GM04503 (cell line): ENCODE measurements around the gene TM2D1.
"Not testable (repeated sequence)": the region's sequence is repeated elsewhere in the genome, so short reads cannot be mapped to it uniquely, and the experiment has no call there.

ENCODE experiments used
- DNase-seq: peaks from one replicate; pipeline ENCODE4 v3.0.0-alpha.2; 2012; ENCODE audit warnings: low read depth

TM2D1 gene

GRCh38 chr1:61724813-61725694 lies at the start of gene TM2D1:
Gene TM2D1, minus strand, starts transcription at chr1:61725141. Its CDS starts 21 bp downstream, at chr1:61725120.
- no peak for DNase-seq

- no peak for DNase-seq
Observed at GRCh38 chr1:61770131-61770530, 45.2 kb upstream of the TM2D1 start.

GRCh38 chr1:61757950-61758349 lies 33.0 kb upstream of the TM2D1 start:
- DNase-seq = no peak

- no peak for DNase-seq
Observed at GRCh38 chr1:61756773-61757172, 31.8 kb upstream of the TM2D1 start.

GRCh38 chr1:61754545-61754944 lies 29.6 kb upstream of the TM2D1 start:
- no peak for DNase-seq

- DNase-seq = no peak
Observed at GRCh38 chr1:61753998-61754508, 29.1 kb upstream of the TM2D1 start.

- no peak for DNase-seq
Observed at GRCh38 chr1:61752921-61753389, 28.0 kb upstream of the TM2D1 start.

- DNase-seq = no peak
Observed at GRCh38 chr1:61749574-61749973, 24.6 kb upstream of the TM2D1 start.

- no peak for DNase-seq
Observed at GRCh38 chr1:61748566-61748965, 23.6 kb upstream of the TM2D1 start.

- DNase-seq = no peak
Observed at GRCh38 chr1:61746813-61747212, 21.9 kb upstream of the TM2D1 start.

GRCh38 chr1:61743716-61744580 lies 19.0 kb upstream of the TM2D1 start:
- DNase-seq = no peak

GRCh38 chr1:61743431-61743705 lies 18.4 kb upstream of the TM2D1 start:
- no peak for DNase-seq

GRCh38 chr1:61742620-61743430 lies 17.9 kb upstream of the TM2D1 start:
- DNase-seq = no peak

GRCh38 chr1:61741711-61742619 lies 17.0 kb upstream of the TM2D1 start, which contains the start of gene PATJ:
Gene PATJ, plus strand, starts transcription at chr1:61742480. Its CDS starts 20,413 bp downstream, at chr1:61762893.
- no peak for DNase-seq

- DNase-seq = no peak
Observed at GRCh38 chr1:61740751-61741700, 16.1 kb upstream of the TM2D1 start.

- no peak for DNase-seq
Observed at GRCh38 chr1:61732726-61733125, 7.8 kb upstream of the TM2D1 start.

GRCh38 chr1:61730679-61731078 lies 5.7 kb upstream of the TM2D1 start:
- DNase-seq = not testable (repeated sequence)

GRCh38 chr1:61727544-61727943 lies 2.6 kb upstream of the TM2D1 start:
- DNase-seq = no peak

- DNase-seq = no peak
Observed at GRCh38 chr1:61724506-61724812, 482 bp downstream of the TM2D1 start.
